SK-N-SH (cell line): ENCODE data around the gene ZNF439. TPM values are rescaled to one million over a fixed set of nuclear protein-coding genes. Genes with fewer than 3 reads are reported as not detected.
"Not testable (repeated sequence)": the region's sequence is repeated elsewhere in the genome, so short reads cannot be mapped to it uniquely, and the experiment has no call there.

Experiments used
- CTCF ChIA-PET: fragments of 300-600, 350-600 bp; formaldehyde crosslinking; extraction: SDS; loops from one replicate; lab custom pipeline; 2021; lab: Yijun Ruan, JAX
- POLR2A ChIA-PET: fragments of 350-600 bp; sonication (Branson Sonifier 250); formaldehyde crosslinking; extraction: SDS; loops from one replicate; lab custom pipeline; 2020; ENCODE audit warnings: antibody characterized with exemption, inconsistent platforms; lab: Yijun Ruan, JAX
- DNase-seq: peaks from one replicate; pipeline ENCODE4 v3.0.0; 2012
- H2AFZ ChIP-seq: fragments of 200-600 bp; sonication (generic); 2 replicates; pipeline ENCODE4 v1.8.1; 2016; ENCODE audit warnings: antibody characterized with exemption, mild to moderate bottlenecking, low read depth
- H3F3A ChIP-seq: fragments of 200-600 bp; sonication (generic); replicated peaks from 2 replicates; pipeline ENCODE3; 2016; ENCODE audit warnings: antibody characterized with exemption, mild to moderate bottlenecking; ENCODE audit not compliant: insufficient read depth
- H3K27ac ChIP-seq, 2 experiments: fragments of 200-500 bp in 1 of 2; fragments of 200-600 bp in 1 of 2; sonication (Bioruptor generic) in 1 of 2; sonication (generic), shearing (Covaris generic) in 1 of 2; 2 replicates each; pipeline versions ENCODE4 v1.5.1 to v1.6.1; 2014 to 2016; ENCODE audit warnings: low read depth in 2 of 2, inconsistent platforms in 1 of 2, low read length in 1 of 2, mild to moderate bottlenecking in 1 of 2, mixed read lengths in 1 of 2
- H3K27me3 ChIP-seq: fragments of 200-600 bp; sonication (generic), shearing (Covaris generic); 2 replicates; pipeline ENCODE4 v1.6.1; 2016; ENCODE audit warnings: mixed run types; ENCODE audit not compliant: insufficient read depth
- H3K36me3 ChIP-seq, 2 experiments: fragments of 200-500 bp in 1 of 2; fragments of 200-600 bp in 1 of 2; sonication (Bioruptor generic) in 1 of 2; sonication (generic) in 1 of 2; replicated peaks in 1 of 2; 2 replicates each; pipeline versions ENCODE3 to v1.5.1; 2014 to 2016; ENCODE audit warnings: low read length in 1 of 2, mild to moderate bottlenecking in 1 of 2; ENCODE audit not compliant: insufficient read depth in 2 of 2, control insufficient read depth in 1 of 2
- H3K4me1 ChIP-seq, 2 experiments: fragments of 200-500 bp in 1 of 2; fragments of 200-600 bp in 1 of 2; sonication (Bioruptor generic) in 1 of 2; sonication (generic), shearing (Covaris generic) in 1 of 2; 2 replicates each; pipeline versions ENCODE4 v1.5.1 to v1.6.1; 2014 to 2016; ENCODE audit warnings: low read depth in 1 of 2, low read length in 1 of 2, mixed run types in 1 of 2; ENCODE audit not compliant: insufficient read depth in 2 of 2, control insufficient read depth in 1 of 2
- H3K4me2 ChIP-seq: fragments of 200-600 bp; sonication (generic), shearing (Covaris generic); 2 replicates; pipeline ENCODE4 v1.6.1; 2017; ENCODE audit warnings: mixed run types
- H3K4me3 ChIP-seq, 2 experiments: fragments of 200-500 bp in 1 of 2; fragments of 200-600 bp in 1 of 2; sonication (Bioruptor generic) in 1 of 2; sonication (generic), shearing (Covaris generic) in 1 of 2; 2 replicates each; pipeline versions ENCODE4 v1.5.1 to v1.8.1; 2014 to 2016; ENCODE audit warnings: low read depth in 2 of 2, inconsistent platforms in 1 of 2, low read length in 1 of 2, mild to moderate bottlenecking in 1 of 2, mixed read lengths in 1 of 2, moderate library complexity in 1 of 2
- H3K79me2 ChIP-seq: fragments of 200-600 bp; sonication (generic); 2 replicates; pipeline ENCODE4 v1.8.1; 2017; ENCODE audit warnings: mild to moderate bottlenecking; ENCODE audit not compliant: insufficient read depth
- H3K9ac ChIP-seq: fragments of 200-600 bp; sonication (generic); 2 replicates; pipeline ENCODE4 v1.6.1; 2017; ENCODE audit warnings: mixed run types
- H3K9me2 ChIP-seq: fragments of 200-600 bp; sonication (generic); 2 replicates; pipeline ENCODE4 v1.6.1; 2017; ENCODE audit warnings: mixed run types
- H3K9me3 ChIP-seq: fragments of 200-600 bp; sonication (generic); 2 replicates; pipeline ENCODE4 v1.6.1; 2017; ENCODE audit warnings: mixed run types, mild to moderate bottlenecking, moderate library complexity
- H4K20me1 ChIP-seq: fragments of 200-600 bp; sonication (generic); 2 replicates; pipeline ENCODE4 v1.6.1; 2017; ENCODE audit warnings: mild to moderate bottlenecking, mixed run types; ENCODE audit not compliant: insufficient read depth
- CHD2 ChIP-seq: fragments of 150-350 bp; IDR thresholded peaks from 2 replicates; pipeline ENCODE4 v1.6.1; 2018; ENCODE audit warnings: low read length; ENCODE audit not compliant: partially characterized antibody
- ELF1 ChIP-seq: IDR thresholded peaks from 2 replicates; pipeline ENCODE4 v1.4.0; 2012
- EP300 ChIP-seq, 2 experiments: IDR thresholded peaks; 2 replicates each; pipeline versions ENCODE4 v1.4.0 to v1.6.1; 2012; ENCODE audit warnings: borderline replicate concordance in 1 of 2, low read depth in 1 of 2, low read length in 1 of 2
- FOSL2 ChIP-seq: IDR thresholded peaks from 2 replicates; pipeline ENCODE4 v1.4.0; 2012; ENCODE audit warnings: low read depth, mild to moderate bottlenecking, moderate library complexity, borderline replicate concordance
- FOXM1 ChIP-seq: IDR thresholded peaks from 2 replicates; pipeline ENCODE4 v1.4.0; 2012; ENCODE audit warnings: low read depth, mild to moderate bottlenecking
- GABPA ChIP-seq: IDR thresholded peaks from 2 replicates; pipeline ENCODE4 v1.4.0; 2012; ENCODE audit warnings: low read depth, mild to moderate bottlenecking
- MXI1 ChIP-seq: IDR thresholded peaks from 2 replicates; pipeline ENCODE4 v1.6.1; 2012; ENCODE audit warnings: mild to moderate bottlenecking, low read depth, low read length, improper control_type of control experiment
- RXRA ChIP-seq: IDR thresholded peaks from 2 replicates; pipeline ENCODE4 v1.4.0; 2012; ENCODE audit warnings: low read depth, mild to moderate bottlenecking, borderline replicate concordance
- TAF1 ChIP-seq: IDR thresholded peaks from 2 replicates; pipeline ENCODE4 v1.6.1; 2012; ENCODE audit warnings: low read depth, mild to moderate bottlenecking, low read length, moderate library complexity, borderline replicate concordance
- YY1 ChIP-seq: IDR thresholded peaks from 2 replicates; pipeline ENCODE4 v1.4.0; 2012; ENCODE audit warnings: low read depth, mild to moderate bottlenecking
- WGBS: methylation state at CpG from one replicate; pipeline ENCODE4 v1.1.6; 2017; ENCODE audit warnings: low lambda C conversion rate; 5-methylcytosine and 5-hydroxymethylcytosine counted together
- polyA plus RNA-seq, 3 experiments: library from polyadenylated mRNA; depleted of rRNA; stranded (reverse); fragments of >200 nt; gene quantifications; 2 replicates each; pipeline ENCODE4 v1.2.3, GENCODE V29; 2012
- TF ChIP-seq, protein P1 (sequence below): fragments of 150-350 bp; IDR thresholded peaks from 2 replicates; pipeline ENCODE4 v1.6.1; 2016; ENCODE audit warnings: mild to moderate bottlenecking, low read depth, low read length
- TF ChIP-seq, protein P2 (sequence below): IDR thresholded peaks from 2 replicates; pipeline ENCODE4 v1.4.0; 2012; ENCODE audit warnings: low read depth, borderline replicate concordance

The ZNF439 gene
- polyA plus RNA-seq, 1 of the 3 experiments (the other 2 are of a cell fraction) = 1.7 TPM

DNA sequence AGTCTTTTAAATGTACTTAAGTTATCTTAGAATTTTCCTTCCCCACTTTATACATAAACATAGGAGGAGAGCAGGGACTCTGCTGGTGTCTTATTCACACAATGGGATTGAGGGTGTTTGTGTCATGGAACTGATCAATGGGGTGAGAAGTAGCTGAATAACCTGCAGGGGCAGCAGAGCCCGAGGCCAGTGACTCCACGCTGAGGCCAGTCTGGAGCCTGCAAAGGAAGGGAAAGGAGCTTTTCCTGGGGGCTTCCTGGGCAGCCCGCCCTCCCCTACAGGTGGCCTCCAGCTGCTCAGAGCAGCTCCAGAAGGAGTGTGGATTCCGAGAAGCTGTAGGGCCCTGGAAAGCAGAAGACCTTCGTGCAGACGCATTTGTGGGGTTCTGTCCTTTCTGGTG, 911 bp upstream of the ZNF439 start:
- POLR2A ChIA-PET, H3K4me3 ChIP-seq, H3K9me3 ChIP-seq, H3K4me2 ChIP-seq, H3K27ac ChIP-seq, H3K4me1 ChIP-seq, H3K27me3 ChIP-seq, H2AFZ ChIP-seq, H4K20me1 ChIP-seq, H3K9me2 ChIP-seq, H3K79me2 ChIP-seq, H3K9ac ChIP-seq, DNase-seq, H3K36me3 ChIP-seq, H3F3A ChIP-seq: not testable (repeated sequence)
- CTCF ChIA-PET = interaction anchor here (1.0 to 1.1 kb wide), 2 partner anchors 10 to 50 kb away, joined by 3 to 6 read pairs; partner anchors contain the start of gene ZNF491
- WGBS = 48% methylated on average over 3 of the region's 6 CpGs

DNA sequence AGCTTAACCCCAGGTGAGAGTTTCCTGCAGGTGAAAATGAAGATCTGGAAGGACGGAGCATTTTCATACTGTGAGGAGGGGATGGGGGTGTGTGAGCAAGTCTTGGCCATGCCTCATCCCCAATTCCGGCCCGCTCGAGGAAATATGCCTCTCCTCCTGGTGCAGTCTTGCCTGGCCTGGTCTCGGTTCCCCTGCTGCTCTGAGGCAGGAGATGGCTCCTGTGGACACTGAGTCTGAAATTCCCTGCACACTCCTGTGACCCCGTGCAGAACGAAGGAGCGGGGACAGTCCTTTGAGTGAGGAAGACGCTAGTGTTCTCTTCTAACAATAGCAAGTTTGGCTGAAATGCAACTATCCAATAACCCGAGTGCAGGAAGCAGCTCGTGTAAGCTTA, 329 bp upstream of the ZNF439 start:
- H3K9me2 ChIP-seq = no peaks in the 10 kb centered on the region
- H3K4me3 ChIP-seq = peak overlapping the region; percentile 57 to 82
- H3K9me3 ChIP-seq = no peaks in the 10 kb centered on the region
- H3K36me3 ChIP-seq = peaks cover 0 to 6% of the 10 kb centered on the region in 2 experiments
- WGBS = 44% methylated on average over 11 of the region's 11 CpGs
- no peaks in the 10 kb centered on the region for H3F3A ChIP-seq
- DNase-seq = peak; percentile 7
- H3K27me3 ChIP-seq = no peaks in the 10 kb centered on the region
- CTCF ChIA-PET = interaction anchor here (0.8 to 1.4 kb wide), 3 partner anchors 11 to 76 kb away, joined by 3 to 6 read pairs (median 3); partner anchors contain the start of gene ZNF491
- H3K79me2 ChIP-seq = peaks cover 4% of the 10 kb centered on the region; the same call in 1 of the 2 replicates
- no peak overlapping the region for H3K9ac ChIP-seq
- H2AFZ ChIP-seq = peak overlapping the region; percentile 83; the same call in 1 of the 2 replicates
- POLR2A ChIA-PET = no interaction called here
- TF ChIP-seq EP300 (IDR thresholded peaks at IDR 0.05; ENCODE audit: borderline replicate concordance in 1 of 2, low read depth in 1 of 2, low read length in 1 of 2) = no peak
- no peak for TF ChIP-seq FOSL2
- no peak; the same call in 1 of the 2 replicates for TF ChIP-seq GABPA
- TF ChIP-seq, protein P1, sequence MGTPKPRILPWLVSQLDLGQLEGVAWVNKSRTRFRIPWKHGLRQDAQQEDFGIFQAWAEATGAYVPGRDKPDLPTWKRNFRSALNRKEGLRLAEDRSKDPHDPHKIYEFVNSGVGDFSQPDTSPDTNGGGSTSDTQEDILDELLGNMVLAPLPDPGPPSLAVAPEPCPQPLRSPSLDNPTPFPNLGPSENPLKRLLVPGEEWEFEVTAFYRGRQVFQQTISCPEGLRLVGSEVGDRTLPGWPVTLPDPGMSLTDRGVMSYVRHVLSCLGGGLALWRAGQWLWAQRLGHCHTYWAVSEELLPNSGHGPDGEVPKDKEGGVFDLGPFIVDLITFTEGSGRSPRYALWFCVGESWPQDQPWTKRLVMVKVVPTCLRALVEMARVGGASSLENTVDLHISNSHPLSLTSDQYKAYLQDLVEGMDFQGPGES = no peak
- TF ChIP-seq CHD2 = no peak
- no peak for TF ChIP-seq TAF1
- no peak for TF ChIP-seq RXRA
- no peak for TF ChIP-seq MXI1
- TF ChIP-seq, protein P2, sequence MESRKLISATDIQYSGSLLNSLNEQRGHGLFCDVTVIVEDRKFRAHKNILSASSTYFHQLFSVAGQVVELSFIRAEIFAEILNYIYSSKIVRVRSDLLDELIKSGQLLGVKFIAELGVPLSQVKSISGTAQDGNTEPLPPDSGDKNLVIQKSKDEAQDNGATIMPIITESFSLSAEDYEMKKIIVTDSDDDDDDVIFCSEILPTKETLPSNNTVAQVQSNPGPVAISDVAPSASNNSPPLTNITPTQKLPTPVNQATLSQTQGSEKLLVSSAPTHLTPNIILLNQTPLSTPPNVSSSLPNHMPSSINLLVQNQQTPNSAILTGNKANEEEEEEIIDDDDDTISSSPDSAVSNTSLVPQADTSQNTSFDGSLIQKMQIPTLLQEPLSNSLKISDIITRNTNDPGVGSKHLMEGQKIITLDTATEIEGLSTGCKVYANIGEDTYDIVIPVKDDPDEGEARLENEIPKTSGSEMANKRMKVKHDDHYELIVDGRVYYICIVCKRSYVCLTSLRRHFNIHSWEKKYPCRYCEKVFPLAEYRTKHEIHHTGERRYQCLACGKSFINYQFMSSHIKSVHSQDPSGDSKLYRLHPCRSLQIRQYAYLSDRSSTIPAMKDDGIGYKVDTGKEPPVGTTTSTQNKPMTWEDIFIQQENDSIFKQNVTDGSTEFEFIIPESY = no peak
- no peak for TF ChIP-seq FOXM1
- no peak for TF ChIP-seq YY1
- no peak for TF ChIP-seq ELF1
- H3K4me1 ChIP-seq = peaks cover 0 to 5% of the 10 kb centered on the region in 2 experiments; a peak in 1 of 4 replicates
- H3K27ac ChIP-seq = no peak overlapping the region
- peak overlapping the region; percentile 78 for H3K4me2 ChIP-seq
- no peaks in the 10 kb centered on the region for H4K20me1 ChIP-seq

DNA sequence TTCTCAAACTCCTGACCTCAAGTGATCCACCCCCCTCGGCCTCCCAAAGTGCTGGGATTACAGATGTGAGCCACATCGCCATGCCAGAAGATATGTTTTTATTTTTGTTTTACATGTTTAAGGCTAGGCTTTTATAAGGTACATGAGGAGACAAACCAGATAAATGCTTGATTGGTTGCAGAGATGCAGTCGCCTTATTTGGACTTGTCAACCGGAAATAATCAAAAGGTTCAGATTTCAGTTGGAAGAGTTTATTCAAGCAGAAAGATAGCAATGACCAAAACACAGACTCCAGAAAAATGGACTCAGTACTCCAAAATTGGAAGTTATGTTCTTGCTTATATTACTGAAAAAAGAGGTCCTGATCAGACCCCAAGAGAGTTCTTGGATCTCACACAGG, 1.8 kb downstream of the ZNF439 start:
- Histone ChIP-seq H3K4me2 (peak overlapping the region; percentile 78; the same call in 1 of the 2 replicates), H3K4me3 (peak overlapping the region in 1 of 2 experiments; percentile 82; a peak in 1 of 4 replicates)
- H3K27ac ChIP-seq, POLR2A ChIA-PET, H3K9me3 ChIP-seq, H3K9me2 ChIP-seq, DNase-seq, H3K79me2 ChIP-seq, H3K9ac ChIP-seq, H3K4me1 ChIP-seq, H3K36me3 ChIP-seq, H3F3A ChIP-seq, H3K27me3 ChIP-seq, H4K20me1 ChIP-seq, H2AFZ ChIP-seq, CTCF ChIA-PET: not testable (repeated sequence)
- WGBS = 85% methylated on average over 4 of the region's 4 CpGs
